ENCODE measurements around the gene ZNF710. TPM values are rescaled to one million over a fixed set of nuclear protein-coding genes. Genes with fewer than 3 reads are reported as not detected.
A peak's percentile ranks its signal among the peaks of the same experiment; 100 is the strongest.
"Not testable (repeated sequence)": the region's sequence is repeated elsewhere in the genome, so short reads cannot be mapped to it uniquely, and the experiment has no call there.

Gene ZNF710
- total RNA-seq, 1 donor from 2014 or later = 30.2 TPM

GRCh38 chr15:90058775-90059174, 57.7 kb downstream of the ZNF710 start:
- no peak for DNase-seq (ENCODE audit: low spot score)

- peak; percentile 77 for DNase-seq (ENCODE audit: low spot score)
Observed at GRCh38 chr15:90059208-90059985, 58.3 kb downstream of the ZNF710 start.

GRCh38 chr15:90060797-90061196, 59.7 kb downstream of the ZNF710 start:
- no peak for DNase-seq (ENCODE audit: low spot score)

GRCh38 chr15:90062023-90062442, 60.9 kb downstream of the ZNF710 start:
- DNase-seq (ENCODE audit: low spot score) = peak; percentile 63

- peak; percentile 53 for DNase-seq (ENCODE audit: low spot score)
Observed at GRCh38 chr15:90062462-90062932, 61.4 kb downstream of the ZNF710 start.

GRCh38 chr15:90062973-90063769, 62.0 kb downstream of the ZNF710 start:
- DNase-seq (ENCODE audit: low spot score) = no peak

- DNase-seq (ENCODE audit: low spot score) = peak; percentile 56
Observed at GRCh38 chr15:90063770-90064247, 62.7 kb downstream of the ZNF710 start.

- peak; percentile 46 for DNase-seq (ENCODE audit: low spot score)
Observed at GRCh38 chr15:90064911-90065681, 64.0 kb downstream of the ZNF710 start.

GRCh38 chr15:90065682-90066049, 64.5 kb downstream of the ZNF710 start:
- DNase-seq (ENCODE audit: low spot score) = no peak

GRCh38 chr15:90067181-90067952, 66.2 kb downstream of the ZNF710 start:
- DNase-seq (ENCODE audit: low spot score) = no peak

- DNase-seq (ENCODE audit: low spot score) = no peak
Observed at GRCh38 chr15:90067953-90068606, 67.0 kb downstream of the ZNF710 start.

- DNase-seq (ENCODE audit: low spot score) = not testable (repeated sequence)
Observed at GRCh38 chr15:90070623-90071022, 69.5 kb downstream of the ZNF710 start.

GRCh38 chr15:90071220-90071807, 70.2 kb downstream of the ZNF710 start:
- DNase-seq (ENCODE audit: low spot score) = peak; percentile 85

- no peak for DNase-seq (ENCODE audit: low spot score)
Observed at GRCh38 chr15:90072978-90073640, 72.0 kb downstream of the ZNF710 start.

- DNase-seq (ENCODE audit: low spot score) = no peak
Observed at GRCh38 chr15:90074023-90074422, 72.9 kb downstream of the ZNF710 start.

GRCh38 chr15:90074916-90075315, 73.8 kb downstream of the ZNF710 start:
- no peak for DNase-seq (ENCODE audit: low spot score)

- DNase-seq (ENCODE audit: low spot score) = no peak
Observed at GRCh38 chr15:90075420-90076289, 74.5 kb downstream of the ZNF710 start.

- DNase-seq (ENCODE audit: low spot score) = no peak
Observed at GRCh38 chr15:90076716-90077115, 75.6 kb downstream of the ZNF710 start.

- no peak for DNase-seq (ENCODE audit: low spot score)
Observed at GRCh38 chr15:90078965-90079364, 77.8 kb downstream of the ZNF710 start.
